ENCODE results near the gene C10orf143. TPM values are rescaled to one million over a fixed set of nuclear protein-coding genes. Genes with fewer than 3 reads are reported as not detected.

C10orf143 gene
- total RNA-seq, 2 donors from 2014 or later = not detected

DNA sequence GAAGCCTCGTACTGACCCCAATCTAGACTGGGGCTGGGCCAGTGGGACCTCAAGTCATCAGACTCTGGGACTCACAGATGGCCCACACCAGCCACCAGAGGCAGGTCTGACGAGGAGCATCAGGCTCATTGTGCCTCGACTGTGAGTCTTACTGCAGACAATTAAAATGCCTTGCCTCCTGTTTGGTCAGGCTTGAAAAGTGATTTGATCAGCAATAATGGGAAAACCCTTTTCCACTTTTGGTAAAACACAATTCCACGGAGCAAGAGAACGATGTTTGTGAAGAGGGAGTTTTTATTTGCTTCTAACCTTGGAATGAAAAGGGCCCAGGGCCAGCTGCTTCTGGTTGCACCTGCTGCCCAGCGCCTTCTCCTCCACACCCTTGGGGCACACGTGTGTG is 43.9 kb downstream of the C10orf143 start:
- Histone ChIP-seq H3K4me3 (no peak overlapping the region), H3K36me3 (peaks cover 8% of the 10 kb centered on the region), H3K9me3 (no peaks in the 10 kb centered on the region), H3K27me3 (replicated peaks; ENCODE audit: insufficient read depth) (no peaks in the 10 kb centered on the region), H3K27ac (no peak overlapping the region), H3K4me1 (ENCODE audit: control insufficient read depth in 1 of 2, low read depth in 2 of 2) (no peaks in the 10 kb centered on the region)
- DNase-seq (ENCODE audit: low spot score) (no peak), ATAC-seq (ENCODE audit: insufficient number of reproducible peaks, low FRiP score, low read depth) (no peak)
- TF ChIP-seq, protein P1, sequence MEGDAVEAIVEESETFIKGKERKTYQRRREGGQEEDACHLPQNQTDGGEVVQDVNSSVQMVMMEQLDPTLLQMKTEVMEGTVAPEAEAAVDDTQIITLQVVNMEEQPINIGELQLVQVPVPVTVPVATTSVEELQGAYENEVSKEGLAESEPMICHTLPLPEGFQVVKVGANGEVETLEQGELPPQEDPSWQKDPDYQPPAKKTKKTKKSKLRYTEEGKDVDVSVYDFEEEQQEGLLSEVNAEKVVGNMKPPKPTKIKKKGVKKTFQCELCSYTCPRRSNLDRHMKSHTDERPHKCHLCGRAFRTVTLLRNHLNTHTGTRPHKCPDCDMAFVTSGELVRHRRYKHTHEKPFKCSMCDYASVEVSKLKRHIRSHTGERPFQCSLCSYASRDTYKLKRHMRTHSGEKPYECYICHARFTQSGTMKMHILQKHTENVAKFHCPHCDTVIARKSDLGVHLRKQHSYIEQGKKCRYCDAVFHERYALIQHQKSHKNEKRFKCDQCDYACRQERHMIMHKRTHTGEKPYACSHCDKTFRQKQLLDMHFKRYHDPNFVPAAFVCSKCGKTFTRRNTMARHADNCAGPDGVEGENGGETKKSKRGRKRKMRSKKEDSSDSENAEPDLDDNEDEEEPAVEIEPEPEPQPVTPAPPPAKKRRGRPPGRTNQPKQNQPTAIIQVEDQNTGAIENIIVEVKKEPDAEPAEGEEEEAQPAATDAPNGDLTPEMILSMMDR (IDR thresholded peaks at IDR 0.05) = no peak

DNA sequence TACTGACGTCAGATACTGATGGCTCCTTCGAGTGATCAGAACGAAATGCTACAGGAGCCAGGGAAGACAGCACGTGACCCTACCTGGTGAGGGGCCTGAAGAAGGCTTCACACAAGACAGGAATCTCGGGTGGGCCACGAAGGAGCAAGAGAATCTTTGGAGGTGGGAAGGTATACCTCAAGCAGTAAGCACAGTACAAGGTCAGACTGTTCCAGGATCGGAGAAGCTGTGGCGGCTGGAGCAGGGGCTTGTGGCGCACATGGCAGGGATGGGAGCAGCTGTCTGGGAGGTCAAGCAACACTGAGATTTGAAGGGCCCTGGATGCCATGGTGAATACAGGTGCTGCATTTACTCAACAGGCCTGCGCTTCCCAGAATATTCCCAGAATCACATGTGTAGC is 45.4 kb downstream of the C10orf143 start:
- Histone ChIP-seq H3K27me3 (replicated peaks; ENCODE audit: insufficient read depth) (no peaks in the 10 kb centered on the region), H3K36me3 (peaks cover 8% of the 10 kb centered on the region), H3K27ac (no peak overlapping the region), H3K4me1 (ENCODE audit: control insufficient read depth in 1 of 2, low read depth in 2 of 2) (no peaks in the 10 kb centered on the region), H3K9me3 (no peaks in the 10 kb centered on the region), H3K4me3 (no peak overlapping the region)
- DNase-seq (ENCODE audit: low spot score) (no peak), ATAC-seq (ENCODE audit: insufficient number of reproducible peaks, low FRiP score, low read depth) (no peak)
- TF ChIP-seq, protein P1 (IDR thresholded peaks at IDR 0.05) = no peak

DNA sequence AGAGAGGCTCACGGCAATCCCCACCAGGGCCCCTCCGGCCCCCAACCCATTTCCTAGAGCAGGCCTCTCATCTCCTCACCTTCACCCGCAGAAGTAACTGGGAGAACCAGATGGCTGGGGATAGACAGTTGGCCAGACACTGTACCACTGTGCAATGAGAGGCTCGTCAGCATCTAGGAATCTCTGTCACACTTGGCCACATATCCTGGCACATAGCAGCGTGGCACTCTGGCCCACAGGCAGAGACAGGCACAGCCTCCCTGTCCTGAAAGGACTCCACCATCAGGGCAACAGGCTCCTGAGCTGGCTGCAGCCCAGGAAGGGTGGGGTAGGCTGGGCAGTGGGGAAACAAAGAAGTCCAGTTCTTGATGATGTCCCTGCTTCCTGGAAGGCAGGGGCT is 45.8 kb downstream of the C10orf143 start:
- ATAC-seq (ENCODE audit: insufficient number of reproducible peaks, low FRiP score, low read depth) (no peak), DNase-seq (ENCODE audit: low spot score) (no peak)
- H3K4me3 ChIP-seq = no peak overlapping the region
- no peak overlapping the region for H3K27ac ChIP-seq
- H3K36me3 ChIP-seq = peaks cover 8% of the 10 kb centered on the region
- H3K27me3 ChIP-seq (replicated peaks; ENCODE audit: insufficient read depth) = no peaks in the 10 kb centered on the region
- H3K9me3 ChIP-seq = no peaks in the 10 kb centered on the region
- no peaks in the 10 kb centered on the region for H3K4me1 ChIP-seq (ENCODE audit: control insufficient read depth in 1 of 2, low read depth in 2 of 2)
- TF ChIP-seq, protein P1 (IDR thresholded peaks at IDR 0.05) = no peak

DNA sequence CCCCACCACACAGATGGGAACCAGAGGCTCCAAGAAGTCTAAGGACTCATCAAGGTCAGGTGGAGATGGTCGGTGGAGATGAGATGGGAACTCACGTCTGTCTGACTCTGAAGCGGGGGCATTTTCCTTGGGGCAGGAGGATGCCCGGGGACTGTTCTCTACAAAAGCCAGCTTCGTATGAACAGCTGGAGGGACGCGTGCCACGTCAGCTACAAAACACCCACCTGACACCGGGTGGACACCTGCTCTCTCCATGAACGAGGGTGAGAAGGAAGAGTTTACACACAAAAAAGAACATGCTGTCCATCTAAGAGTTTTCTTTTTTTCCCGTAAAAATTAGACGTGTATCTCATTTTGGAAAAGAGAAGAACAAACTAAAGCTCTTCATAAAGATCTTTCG is 47.7 kb downstream of the C10orf143 start:
- DNase-seq (ENCODE audit: low spot score) (no peak), ATAC-seq (ENCODE audit: insufficient number of reproducible peaks, low FRiP score, low read depth) (no peak)
- H3K9me3 ChIP-seq = no peaks in the 10 kb centered on the region
- no peaks in the 10 kb centered on the region for H3K27me3 ChIP-seq (replicated peaks; ENCODE audit: insufficient read depth)
- H3K4me1 ChIP-seq (ENCODE audit: control insufficient read depth in 1 of 2, low read depth in 2 of 2) = no peaks in the 10 kb centered on the region
- no peak overlapping the region for H3K27ac ChIP-seq
- TF ChIP-seq, protein P1 (IDR thresholded peaks at IDR 0.05) = no peak
- H3K36me3 ChIP-seq = peaks cover 8% of the 10 kb centered on the region
- no peak overlapping the region for H3K4me3 ChIP-seq

DNA sequence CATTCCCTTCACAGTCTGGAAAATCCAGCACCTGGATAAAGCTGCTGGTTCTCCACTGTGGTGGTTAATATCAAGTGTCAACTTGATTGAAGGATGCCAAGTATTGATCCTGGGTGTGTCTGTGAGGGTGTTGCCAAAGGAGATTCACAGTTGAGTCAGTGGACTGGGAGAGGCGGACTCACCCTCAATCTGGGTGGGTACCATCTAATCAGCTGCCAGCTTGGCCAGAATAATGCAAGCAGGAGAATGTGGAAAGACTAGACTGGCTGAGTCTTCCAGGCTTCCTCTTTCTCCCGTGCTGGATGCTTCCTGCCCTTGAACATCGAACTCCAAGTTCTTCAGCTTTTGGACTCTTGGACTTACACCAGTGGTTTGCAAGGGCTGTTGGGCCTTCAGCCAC is 48.4 kb downstream of the C10orf143 start:
- DNase-seq (ENCODE audit: low spot score) = no peak
- H3K9me3 ChIP-seq = no peaks in the 10 kb centered on the region
- H3K27ac ChIP-seq = no peak overlapping the region
- ATAC-seq (ENCODE audit: insufficient number of reproducible peaks, low FRiP score, low read depth) = no peak
- H3K27me3 ChIP-seq (replicated peaks; ENCODE audit: insufficient read depth) = no peaks in the 10 kb centered on the region
- TF ChIP-seq, protein P1 (IDR thresholded peaks at IDR 0.05) = no peak
- no peak overlapping the region for H3K4me3 ChIP-seq
- no peaks in the 10 kb centered on the region for H3K4me1 ChIP-seq (ENCODE audit: control insufficient read depth in 1 of 2, low read depth in 2 of 2)
- peaks cover 8% of the 10 kb centered on the region for H3K36me3 ChIP-seq
